GM18907 (cell line): ENCODE measurements around the gene DUXA.
"Not testable (repeated sequence)": the region's sequence is repeated elsewhere in the genome, so short reads cannot be mapped to it uniquely, and the experiment has no call there.

Experiments used
- ATAC-seq: cut with Tn5 transposase; IDR thresholded peaks from one replicate; pipeline ENCODE4 v1.9.1; 2021; ENCODE audit warnings: mild to moderate bottlenecking, moderate library complexity; ENCODE audit not compliant: unreplicated experiment

DUXA gene

GRCh38 chr19:57167385-57167784, at the start of gene DUXA:
DUXA (minus strand) TSS chr19:57167485; CDS start chr19:57167443, 42 bp downstream.
- ATAC-seq: no peak

- no peak for ATAC-seq
These were observed 44.8 kb upstream of the DUXA start for GRCh38 chr19:57212109-57212508.

GRCh38 chr19:57210381-57210780, 43.1 kb upstream of the DUXA start:
- no peak for ATAC-seq

- ATAC-seq: no peak
These were observed 34.9 kb upstream of the DUXA start for GRCh38 chr19:57202160-57202559.

- not testable (repeated sequence) for ATAC-seq
These were observed 30.6 kb upstream of the DUXA start for GRCh38 chr19:57197874-57198273.

GRCh38 chr19:57192993-57193392, 25.7 kb upstream of the DUXA start:
- no peak for ATAC-seq

- ATAC-seq: no peak
These were observed 24.8 kb upstream of the DUXA start for GRCh38 chr19:57192077-57192420.

- ATAC-seq: peak; percentile 96
These were observed 24.1 kb upstream of the DUXA start, which contains the start of gene ZNF264 for GRCh38 chr19:57191141-57192076. ZNF264 (plus strand) TSS chr19:57191500; CDS start chr19:57191914, 414 bp downstream.

GRCh38 chr19:57190301-57190700, 23.0 kb upstream of the DUXA start:
- no peak for ATAC-seq

- no peak for ATAC-seq
These were observed 4.3 kb upstream of the DUXA start for GRCh38 chr19:57171551-57172081.

- no peak for ATAC-seq
These were observed 1.4 kb downstream of the DUXA start for GRCh38 chr19:57165846-57166245.

GRCh38 chr19:57161985-57162539, 5.2 kb downstream of the DUXA start:
- no peak for ATAC-seq

- ATAC-seq: no peak
These were observed 14.4 kb downstream of the DUXA start for GRCh38 chr19:57152921-57153320.

- ATAC-seq: no peak
These were observed 25.6 kb downstream of the DUXA start for GRCh38 chr19:57141699-57142098.

- no peak for ATAC-seq
These were observed 31.5 kb downstream of the DUXA start for GRCh38 chr19:57135797-57136196.

GRCh38 chr19:57127403-57127802, 39.9 kb downstream of the DUXA start:
- not testable (repeated sequence) for ATAC-seq

GRCh38 chr19:57123882-57124281, 43.4 kb downstream of the DUXA start:
- ATAC-seq: no peak

- no peak for ATAC-seq
These were observed 48.4 kb downstream of the DUXA start for GRCh38 chr19:57118848-57119247.

GRCh38 chr19:57113501-57113900, 53.8 kb downstream of the DUXA start:
- ATAC-seq: not testable (repeated sequence)

GRCh38 chr19:57111329-57111644, 56.0 kb downstream of the DUXA start:
- ATAC-seq: no peak

GRCh38 chr19:57110592-57111328, 56.5 kb downstream of the DUXA start:
- ATAC-seq: no peak
